ENCODE data around the gene TBKBP1. TPM values are rescaled to one million over a fixed set of nuclear protein-coding genes. Genes with fewer than 3 reads are reported as not detected.

The TBKBP1 gene
- total and polyA plus RNA-seq, 12 donors = 8.4 to 27.9 (median 12.6) TPM

GRCh38 chr17:47694581-47695428, 844 bp downstream of the TBKBP1 start:
- DNase-seq (peak; percentile 52 to 79), ATAC-seq (peak; percentile 49 to 83 (median 72))
- Histone ChIP-seq H3K9me3 (no peaks in the 10 kb centered on the region), H3K4me1 (peaks cover 0 to 47% (median 37%) of the 10 kb centered on the region in 9 donors), H3K36me3 (peaks cover 0 to 32% (median 7%) of the 10 kb centered on the region in 9 donors), H3K27ac (peak overlapping the region; percentile 94 to 99 (median 94)), H3K4me3 (peak overlapping the region; percentile 84 to 100 (median 98)), H3K27me3 (no peaks in the 10 kb centered on the region)
- intact Hi-C loops (cut with DNase I) = loop anchor here in 4 of 10 donors (5.0 to 10.0 kb wide), 3 partner anchors 90 to 110 kb away; no protein-coding TSS in a partner anchor
- TF ChIP-seq, protein P1, sequence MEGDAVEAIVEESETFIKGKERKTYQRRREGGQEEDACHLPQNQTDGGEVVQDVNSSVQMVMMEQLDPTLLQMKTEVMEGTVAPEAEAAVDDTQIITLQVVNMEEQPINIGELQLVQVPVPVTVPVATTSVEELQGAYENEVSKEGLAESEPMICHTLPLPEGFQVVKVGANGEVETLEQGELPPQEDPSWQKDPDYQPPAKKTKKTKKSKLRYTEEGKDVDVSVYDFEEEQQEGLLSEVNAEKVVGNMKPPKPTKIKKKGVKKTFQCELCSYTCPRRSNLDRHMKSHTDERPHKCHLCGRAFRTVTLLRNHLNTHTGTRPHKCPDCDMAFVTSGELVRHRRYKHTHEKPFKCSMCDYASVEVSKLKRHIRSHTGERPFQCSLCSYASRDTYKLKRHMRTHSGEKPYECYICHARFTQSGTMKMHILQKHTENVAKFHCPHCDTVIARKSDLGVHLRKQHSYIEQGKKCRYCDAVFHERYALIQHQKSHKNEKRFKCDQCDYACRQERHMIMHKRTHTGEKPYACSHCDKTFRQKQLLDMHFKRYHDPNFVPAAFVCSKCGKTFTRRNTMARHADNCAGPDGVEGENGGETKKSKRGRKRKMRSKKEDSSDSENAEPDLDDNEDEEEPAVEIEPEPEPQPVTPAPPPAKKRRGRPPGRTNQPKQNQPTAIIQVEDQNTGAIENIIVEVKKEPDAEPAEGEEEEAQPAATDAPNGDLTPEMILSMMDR (IDR thresholded peaks at IDR 0.05) = no peak
- WGBS, 2 donors = 1 to 3% methylated on average over 65 of the region's 65 CpGs

GRCh38 chr17:47695429-47696376, 1.7 kb downstream of the TBKBP1 start:
- DNase-seq (peak; percentile 77 to 82), ATAC-seq (peak; percentile 44 to 90 (median 80))
- 41 to 51% methylated on average over 47 of the region's 47 CpGs for WGBS, 2 donors
- TF ChIP-seq, protein P1 (IDR thresholded peaks at IDR 0.05) = no peak
- peaks cover 0 to 47% (median 37%) of the 10 kb centered on the region in 9 donors for H3K4me1 ChIP-seq
- H3K4me3 ChIP-seq = peak overlapping the region; percentile 84 to 100 (median 98)
- intact Hi-C loops (cut with DNase I) = loop anchor here in 4 of 10 donors (5.0 to 10.0 kb wide), 3 partner anchors 89 to 109 kb away; no protein-coding TSS in a partner anchor
- H3K27ac ChIP-seq = peak overlapping the region; percentile 94 to 99 (median 94)
- H3K27me3 ChIP-seq = no peaks in the 10 kb centered on the region
- peaks cover 0 to 41% (median 9%) of the 10 kb centered on the region in 9 donors for H3K36me3 ChIP-seq
- no peaks in the 10 kb centered on the region for H3K9me3 ChIP-seq

DNA sequence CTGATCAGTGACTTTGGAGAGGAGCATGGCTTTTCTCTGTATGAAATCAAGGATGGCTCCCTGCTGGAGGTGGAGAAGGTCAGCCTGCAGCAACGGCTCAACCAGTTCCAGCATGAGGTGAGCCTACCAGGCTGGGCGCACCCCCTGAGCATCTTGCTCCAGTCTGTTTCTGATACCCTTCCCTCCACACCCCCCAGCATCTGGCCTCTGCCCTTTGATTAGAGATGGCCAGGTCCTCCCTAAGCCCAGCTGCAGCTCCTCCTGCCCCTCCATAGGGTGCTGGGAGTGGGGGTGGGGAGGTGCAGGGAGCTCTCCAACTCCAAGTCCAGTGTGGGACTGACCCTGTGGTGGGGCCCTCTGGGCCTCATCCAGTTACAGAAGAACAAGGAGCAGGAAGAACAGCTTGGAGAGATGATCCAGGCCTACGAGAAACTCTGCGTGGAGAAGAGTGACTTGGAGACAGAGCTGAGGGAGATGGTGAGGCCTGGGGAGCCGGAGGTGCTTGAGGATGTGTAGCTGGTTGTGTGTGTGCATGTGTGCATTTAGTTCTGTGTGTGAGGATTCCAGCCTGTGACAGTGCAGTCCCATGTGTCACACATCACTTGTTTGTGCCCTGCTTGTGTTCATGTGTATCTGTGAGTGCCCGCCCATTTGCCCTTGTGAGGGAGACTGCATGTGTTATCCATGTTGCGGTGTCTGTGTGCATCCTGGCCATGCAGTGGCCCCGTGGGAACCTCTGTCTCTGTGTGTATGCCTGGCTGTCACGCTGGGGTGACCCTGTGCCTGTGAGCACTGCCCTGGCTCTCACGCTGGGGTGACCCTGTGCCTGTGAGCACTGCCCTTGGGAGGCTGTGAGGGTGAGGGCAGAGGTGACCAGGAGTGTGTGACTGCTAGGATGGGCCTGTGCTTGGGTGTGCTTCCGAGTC, 3.0 kb downstream of the TBKBP1 start:
- Histone ChIP-seq H3K27me3 (no peaks in the 10 kb centered on the region), H3K4me3 (peak overlapping the region in 9 of 10 donors; percentile 92 to 100 (median 99)), H3K4me1 (peaks cover 0 to 47% (median 37%) of the 10 kb centered on the region in 9 donors), H3K27ac (peak overlapping the region in 6 of 10 donors; percentile 94 to 99 (median 96)), H3K9me3 (no peaks in the 10 kb centered on the region), H3K36me3 (peaks cover 0 to 54% (median 9%) of the 10 kb centered on the region in 9 donors)
- ATAC-seq (no peak), DNase-seq (no peak)
- TF ChIP-seq, protein P1 (IDR thresholded peaks at IDR 0.05) = no peak
- 73 to 77% methylated on average over 11 of the region's 11 CpGs for WGBS, 2 donors
- intact Hi-C loops (cut with DNase I) = loop anchor here in 4 of 10 donors (5.0 to 10.0 kb wide), 3 partner anchors 88 to 108 kb away; no protein-coding TSS in a partner anchor
